K562 (cell line): ENCODE measurements around the gene FAM174B. TPM values are rescaled to one million over a fixed set of nuclear protein-coding genes. Genes with fewer than 3 reads are reported as not detected.

Experiments
- ATAC-seq: fragments of 200-7000 bp; cut with Tn5 transposase; 3 replicates; pipeline ENCODE4 v1.9.1; 2020; ENCODE audit warnings: moderate library complexity
- BruUV-seq: library from RNA; stranded (reverse); fragments of 400-500 nt; replicated peaks from 2 replicates; lab custom pipeline; 2021; lab: Mats Ljungman, UMichigan
- CTCF ChIA-PET: fragments of 300-600 bp; formaldehyde crosslinking; extraction: SDS; loops from one replicate; lab custom pipeline; 2021; ENCODE audit warnings: low intra/inter-chr PET ratio; lab: Yijun Ruan, JAX
- POLR2A ChIA-PET: fragments of 300-600, 350-650 bp; sonication (Branson Sonifier 250); formaldehyde crosslinking; extraction: SDS; loops from one replicate; lab custom pipeline; 2021; ENCODE audit warnings: antibody characterized with exemption, inconsistent platforms; lab: Yijun Ruan, JAX
- DNase-seq, 4 experiments: peaks; one replicate each; pipeline versions ENCODE4 v3.0.0 to v3.0.0-alpha.2; 2011 to 2018; ENCODE audit warnings: low spot score in 3 of 4, mixed read lengths in 3 of 4; ENCODE audit errors: extremely low read depth in 1 of 4
- FAIRE-seq: peaks from 2 replicates; lab custom pipeline; 2011; peaks lifted over from hg19 to GRCh38; lab: Jason Lieb, UNC
- H2AFZ ChIP-seq: 2 replicates; pipeline ENCODE4 v1.6.0; 2011; ENCODE audit warnings: low read depth, low read length, control low read depth, inconsistent platforms
- H3K27ac ChIP-seq: fragments of 200-600 bp; 3 replicates; pipeline ENCODE4 v1.8.0; 2011; ENCODE audit warnings: low read depth, mild to moderate bottlenecking, control low read depth, inconsistent platforms, low read length, moderate library complexity, mixed read lengths; ENCODE audit errors: extremely low read depth
- H3K27me3 ChIP-seq, 2 experiments: fragments of 300-600 bp in 1 of 2; 2 replicates in 1 of 2; 3 replicates in 1 of 2; pipeline versions ENCODE4 v1.6.0 to v1.8.0; 2011; ENCODE audit warnings: inconsistent platforms in 2 of 2, low read length in 2 of 2, mild to moderate bottlenecking in 1 of 2, mixed read lengths in 1 of 2, moderate library complexity in 1 of 2; ENCODE audit not compliant: control insufficient read depth in 2 of 2, insufficient read depth in 2 of 2
- H3K36me3 ChIP-seq: fragments of 300-600 bp; 3 replicates; pipeline ENCODE4 v1.8.0; 2011; ENCODE audit warnings: mild to moderate bottlenecking, low read length, inconsistent platforms; ENCODE audit not compliant: control insufficient read depth, insufficient read depth
- H3K4me1 ChIP-seq, 2 experiments: fragments of 200-600 bp in 1 of 2; replicated peaks in 1 of 2; 2 replicates in 1 of 2; 3 replicates in 1 of 2; pipeline versions ENCODE4 v1.5.1 to v1.8.0; 2011; ENCODE audit warnings: inconsistent platforms in 2 of 2, low read length in 2 of 2, mild to moderate bottlenecking in 1 of 2, mixed read lengths in 1 of 2, moderate library complexity in 1 of 2; ENCODE audit not compliant: control insufficient read depth in 2 of 2, insufficient read depth in 2 of 2
- H3K4me2 ChIP-seq: 2 replicates; pipeline ENCODE4 v1.6.1; 2011; ENCODE audit warnings: low read length, control low read depth, inconsistent platforms, mixed read lengths; ENCODE audit not compliant: insufficient read depth
- H3K4me3 ChIP-seq: fragments of 200-600 bp; sonication (generic), shearing (Covaris generic); 2 replicates; pipeline ENCODE4 v1.5.1; 2016; ENCODE audit warnings: control low read depth, inconsistent platforms
- H3K79me2 ChIP-seq: fragments of 200-600 bp; 3 replicates; pipeline ENCODE4 v1.8.0; 2011; ENCODE audit warnings: low read length, inconsistent platforms; ENCODE audit not compliant: control insufficient read depth, insufficient read depth
- H3K9ac ChIP-seq, 2 experiments: 2 replicates each; pipeline versions ENCODE4 v1.6.0 to v1.6.1; 2011; ENCODE audit warnings: low read depth in 2 of 2, low read length in 2 of 2, control low read depth in 1 of 2, inconsistent platforms in 1 of 2, mild to moderate bottlenecking in 1 of 2, mixed read lengths in 1 of 2; ENCODE audit not compliant: insufficient read depth in 1 of 2
- H3K9me1 ChIP-seq: one replicate; pipeline ENCODE4 v1.6.0; 2011; ENCODE audit warnings: inconsistent platforms, mild to moderate bottlenecking, low read length, moderate library complexity; ENCODE audit not compliant: control insufficient read depth, insufficient read depth
- H3K9me3 ChIP-seq: replicated peaks from 2 replicates; pipeline ENCODE4 v1.5.1; 2011; ENCODE audit warnings: low read depth, low read length, inconsistent platforms; ENCODE audit not compliant: control insufficient read depth, insufficient read depth
- H4K20me1 ChIP-seq: replicated peaks from 2 replicates; pipeline ENCODE4 v1.6.1; 2011; ENCODE audit warnings: low read length, inconsistent platforms, mixed read lengths; ENCODE audit not compliant: control insufficient read depth, insufficient read depth
- CBX2 ChIP-seq: fragments of 200-600 bp; sonication (generic); IDR thresholded peaks from one replicate; pipeline ENCODE4 v1.6.1; 2012; ENCODE audit warnings: mild to moderate bottlenecking, low read length, inconsistent platforms; ENCODE audit not compliant: insufficient read depth, poor library complexity, severe bottlenecking
- CREB5 ChIP-seq: fragments of 250-450 bp; sonication (Bioruptor Pico); IDR thresholded peaks from 2 replicates; pipeline ENCODE4 v1.5.0; 2020; ENCODE audit warnings: mild to moderate bottlenecking
- E2F3 ChIP-seq: fragments of 250-450 bp; sonication (Bioruptor Pico); IDR thresholded peaks from 2 replicates; pipeline ENCODE4 v1.4.0; 2020; ENCODE audit warnings: mild to moderate bottlenecking
- HNRNPK ChIP-seq: fragments of 200-400 bp; formaldehyde crosslinking; IDR thresholded peaks from one replicate; pipeline ENCODE4 v1.6.1; 2018; ENCODE audit warnings: mild to moderate bottlenecking, low read depth, low read length; ENCODE audit not compliant: poor library complexity, severe bottlenecking
- MBD2 ChIP-seq: sonication (generic); IDR thresholded peaks from 2 replicates; pipeline ENCODE4 v1.6.1; 2016; ENCODE audit warnings: low read depth, borderline replicate concordance
- MNT ChIP-seq, 2 experiments: fragments of 450-650 bp; conservative IDR thresholded peaks; 2 replicates each; pipeline ENCODE4 v1.6.1; 2017; ENCODE audit warnings: mild to moderate bottlenecking in 2 of 2, moderate library complexity in 2 of 2
- NFATC3 ChIP-seq: fragments of 450-650 bp; IDR thresholded peaks from 2 replicates; pipeline ENCODE4 v1.6.1; 2017; ENCODE audit warnings: mild to moderate bottlenecking
- NKRF ChIP-seq: fragments of 450-650 bp; IDR thresholded peaks from 2 replicates; pipeline ENCODE4 v1.6.1; 2016; ENCODE audit warnings: borderline replicate concordance
- NR2C1 ChIP-seq, 2 experiments: fragments of 450-650 bp; IDR thresholded peaks; 2 replicates each; pipeline ENCODE4 v1.6.1; 2017; ENCODE audit warnings: mild to moderate bottlenecking in 2 of 2, antibody characterized with exemption in 1 of 2, inconsistent platforms in 1 of 2, missing compliant biosample characterization in 1 of 2, missing genetic modification characterization in 1 of 2
- SMARCA4 ChIP-seq: fragments of 450-650 bp; IDR thresholded peaks from 2 replicates; pipeline ENCODE4 v1.6.1; 2016
- SRSF9 ChIP-seq: fragments of 200-400 bp; formaldehyde crosslinking; IDR thresholded peaks from 2 replicates; pipeline ENCODE4 v1.6.1; 2017; ENCODE audit warnings: low read depth, low read length, borderline replicate concordance
- TRIM28 ChIP-seq: fragments of 450-650 bp; IDR thresholded peaks from 2 replicates; pipeline ENCODE4 v1.6.1; 2017
- YY1 ChIP-seq, 3 experiments: IDR thresholded peaks; 2 replicates each; pipeline ENCODE4 v1.6.1; 2011; ENCODE audit warnings: low read length in 2 of 3, mild to moderate bottlenecking in 2 of 3, moderate library complexity in 2 of 3, borderline replicate concordance in 1 of 3, control low read depth in 1 of 3, low read depth in 1 of 3; ENCODE audit not compliant: insufficient read depth in 3 of 3, insufficient replicate concordance in 2 of 3, control insufficient read depth in 1 of 3, insufficient read length in 1 of 3; ENCODE audit errors: extremely low read depth in 1 of 3
- ZBED1 ChIP-seq: IDR thresholded peaks from 2 replicates; pipeline ENCODE4 v1.6.1; 2014
- ZFX ChIP-seq: sonication (generic); formaldehyde crosslinking; IDR thresholded peaks from 2 replicates; pipeline ENCODE4 v1.8.0; 2022; ENCODE audit warnings: mild to moderate bottlenecking, missing genetic modification reagents, moderate library complexity
- WGBS: fragments of 100-300 bp; shearing (Covaris generic); methylation state at CpG from one replicate; pipeline ENCODE4 v1.1.6; 2016; ENCODE audit warnings: low coverage, mixed read lengths; ENCODE audit not compliant: insufficient coverage; ENCODE audit errors: missing lambda C conversion rate; 5-methylcytosine and 5-hydroxymethylcytosine counted together
- in situ Hi-C: fragments of 300-500 bp; cut with MboI; formaldehyde crosslinking; loops from 4 replicates; pipeline ENCODE4 v1.15.0; 2018; ENCODE audit warnings: inconsistent platforms, mixed read lengths
- intact Hi-C: fragments of 100-400 bp; cut with micrococcal nuclease; formaldehyde crosslinking; loops from 2 replicates; pipeline ENCODE4 v1.14.2; 2022
- polyA plus RNA-seq, 8 experiments: library from polyadenylated mRNA; depleted of rRNA in 4 of 8; stranded (reverse) in 5 of 8; unstranded in 3 of 8; fragments of >200 nt; fragmentation: Nextera tagmentation in 2 of 8; fragmentation: Illumina TruSeq in 1 of 8; extraction: Ambion mirVana in 2 of 8; extraction: Trizol in 1 of 8; gene quantifications; 2 replicates each; pipeline versions ENCODE4 v1.2.1 to v1.2.3, GENCODE V29; 2011 to 2014; ENCODE audit warnings: inconsistent platforms in 1 of 8, missing spikeins in 1 of 8
- total RNA-seq, 7 experiments: library from RNA; depleted of rRNA in 6 of 7; stranded (reverse); fragments of >200 nt in 6 of 7; fragmentation: Illumina TruSeq in 2 of 7; extraction: Trizol in 2 of 7; gene quantifications; 2 replicates each; pipeline versions ENCODE4 v1.2.1 to v1.2.3, GENCODE V29; 2011 to 2021; ENCODE audit warnings: low replicate concordance in 1 of 7

FAM174B gene
- total and polyA plus RNA-seq, 9 of the 15 experiments (the other 6 are each of a cell fraction or from before 2014, with no cell fraction given), result 0.39 to 2.7 (median 1.9) TPM; not detected in 1

- TF ChIP-seq CREB5 (CRISPR knock-in tag) (no peak), ZBED1 (no peak), SMARCA4 (no peak), ZFX (CRISPR knock-in tag) (no peak), HNRNPK (no peak), E2F3 (CRISPR knock-in tag) (no peak), NR2C1 (IDR thresholded peaks at IDR 0.05) (no peak), NR2C1 (tag; IDR thresholded peaks at IDR 0.05) (no peak)
Observed at GRCh38 chr15:92570391-92570790, 85.2 kb downstream of the FAM174B start (continued).

GRCh38 chr15:92569778-92570177 is 85.8 kb downstream of the FAM174B start:
- no peaks in the 10 kb centered on the region for H3K79me2 ChIP-seq
- no peak overlapping the region for H3K4me2 ChIP-seq
- H3K9me1 ChIP-seq, result no peaks in the 10 kb centered on the region
- DNase-seq (no peak), FAIRE-seq (no peak), ATAC-seq (no peak)
- H3K4me3 ChIP-seq, result no peak overlapping the region
- H3K27ac ChIP-seq, result no peak overlapping the region
- H3K36me3 ChIP-seq, result no peaks in the 10 kb centered on the region
- H3K4me1 ChIP-seq, result no peaks in the 10 kb centered on the region
- ChIA-PET CTCF (no interaction called here), POLR2A (no interaction called here)
- BruUV-seq, result no TSS peak
- H3K9me3 ChIP-seq, result no peaks in the 10 kb centered on the region
- TF ChIP-seq CBX2, result no peak
- no peak for TF ChIP-seq TRIM28
- TF ChIP-seq YY1 (IDR thresholded peaks at IDR 0.05; ENCODE audit: borderline replicate concordance in 1 of 3, control insufficient read depth in 1 of 3, extremely low read depth in 1 of 3, insufficient read depth in 3 of 3, insufficient read length in 1 of 3, insufficient replicate concordance in 2 of 3, low read depth in 1 of 3, low read length in 2 of 3), result no peak
- no peak for TF ChIP-seq NKRF
- no peak for TF ChIP-seq SRSF9
- no peak for TF ChIP-seq NFATC3
- no peak for TF ChIP-seq MBD2
- TF ChIP-seq MNT (conservative IDR thresholded peaks at IDR 0.05), result no peak
- no peak overlapping the region for H2AFZ ChIP-seq
- 0% methylated on average over 3 of the region's 3 CpGs for WGBS
- H3K9ac ChIP-seq, result no peak overlapping the region
- H4K20me1 ChIP-seq, result no peaks in the 10 kb centered on the region
- in situ Hi-C loops, result no loop called here
- H3K27me3 ChIP-seq, result peaks cover 13 to 28% of the 10 kb centered on the region in 2 experiments
- intact Hi-C loops, result no loop called here
